K562 (cell line): ENCODE results near the gene CTNNB1. TPM values are rescaled to one million over a fixed set of nuclear protein-coding genes. Genes with fewer than 3 reads are reported as not detected.

Experiments used
- ATAC-seq: fragments of 200-7000 bp; cut with Tn5 transposase; 3 replicates; pipeline ENCODE4 v1.9.1; 2020; ENCODE audit warnings: moderate library complexity
- BruUV-seq: library from RNA; stranded (reverse); fragments of 400-500 nt; replicated peaks from 2 replicates; lab custom pipeline; 2021; lab: Mats Ljungman, UMichigan
- CTCF ChIA-PET: fragments of 300-600 bp; formaldehyde crosslinking; extraction: SDS; loops from one replicate; lab custom pipeline; 2021; ENCODE audit warnings: low intra/inter-chr PET ratio; lab: Yijun Ruan, JAX
- POLR2A ChIA-PET: fragments of 300-600, 350-650 bp; sonication (Branson Sonifier 250); formaldehyde crosslinking; extraction: SDS; loops from one replicate; lab custom pipeline; 2021; ENCODE audit warnings: antibody characterized with exemption, inconsistent platforms; lab: Yijun Ruan, JAX
- DNase-seq, 4 experiments: peaks; one replicate each; pipeline versions ENCODE4 v3.0.0 to v3.0.0-alpha.2; 2011 to 2018; ENCODE audit warnings: low spot score in 3 of 4, mixed read lengths in 3 of 4; ENCODE audit errors: extremely low read depth in 1 of 4
- FAIRE-seq: peaks from 2 replicates; lab custom pipeline; 2011; peaks lifted over from hg19 to GRCh38; lab: Jason Lieb, UNC
- H2AFZ ChIP-seq: 2 replicates; pipeline ENCODE4 v1.6.0; 2011; ENCODE audit warnings: low read depth, low read length, control low read depth, inconsistent platforms
- H3K27ac ChIP-seq: fragments of 200-600 bp; 3 replicates; pipeline ENCODE4 v1.8.0; 2011; ENCODE audit warnings: low read depth, mild to moderate bottlenecking, control low read depth, inconsistent platforms, low read length, moderate library complexity, mixed read lengths; ENCODE audit errors: extremely low read depth
- H3K27me3 ChIP-seq, 2 experiments: fragments of 300-600 bp in 1 of 2; 2 replicates in 1 of 2; 3 replicates in 1 of 2; pipeline versions ENCODE4 v1.6.0 to v1.8.0; 2011; ENCODE audit warnings: inconsistent platforms in 2 of 2, low read length in 2 of 2, mild to moderate bottlenecking in 1 of 2, mixed read lengths in 1 of 2, moderate library complexity in 1 of 2; ENCODE audit not compliant: control insufficient read depth in 2 of 2, insufficient read depth in 2 of 2
- H3K36me3 ChIP-seq: fragments of 300-600 bp; 3 replicates; pipeline ENCODE4 v1.8.0; 2011; ENCODE audit warnings: mild to moderate bottlenecking, low read length, inconsistent platforms; ENCODE audit not compliant: control insufficient read depth, insufficient read depth
- H3K4me1 ChIP-seq, 2 experiments: fragments of 200-600 bp in 1 of 2; replicated peaks in 1 of 2; 2 replicates in 1 of 2; 3 replicates in 1 of 2; pipeline versions ENCODE4 v1.5.1 to v1.8.0; 2011; ENCODE audit warnings: inconsistent platforms in 2 of 2, low read length in 2 of 2, mild to moderate bottlenecking in 1 of 2, mixed read lengths in 1 of 2, moderate library complexity in 1 of 2; ENCODE audit not compliant: control insufficient read depth in 2 of 2, insufficient read depth in 2 of 2
- H3K4me2 ChIP-seq: 2 replicates; pipeline ENCODE4 v1.6.1; 2011; ENCODE audit warnings: low read length, control low read depth, inconsistent platforms, mixed read lengths; ENCODE audit not compliant: insufficient read depth
- H3K4me3 ChIP-seq: fragments of 200-600 bp; sonication (generic), shearing (Covaris generic); 2 replicates; pipeline ENCODE4 v1.5.1; 2016; ENCODE audit warnings: control low read depth, inconsistent platforms
- H3K79me2 ChIP-seq: fragments of 200-600 bp; 3 replicates; pipeline ENCODE4 v1.8.0; 2011; ENCODE audit warnings: low read length, inconsistent platforms; ENCODE audit not compliant: control insufficient read depth, insufficient read depth
- H3K9ac ChIP-seq, 2 experiments: 2 replicates each; pipeline versions ENCODE4 v1.6.0 to v1.6.1; 2011; ENCODE audit warnings: low read depth in 2 of 2, low read length in 2 of 2, control low read depth in 1 of 2, inconsistent platforms in 1 of 2, mild to moderate bottlenecking in 1 of 2, mixed read lengths in 1 of 2; ENCODE audit not compliant: insufficient read depth in 1 of 2
- H3K9me1 ChIP-seq: one replicate; pipeline ENCODE4 v1.6.0; 2011; ENCODE audit warnings: inconsistent platforms, mild to moderate bottlenecking, low read length, moderate library complexity; ENCODE audit not compliant: control insufficient read depth, insufficient read depth
- H3K9me3 ChIP-seq: replicated peaks from 2 replicates; pipeline ENCODE4 v1.5.1; 2011; ENCODE audit warnings: low read depth, low read length, inconsistent platforms; ENCODE audit not compliant: control insufficient read depth, insufficient read depth
- H4K20me1 ChIP-seq: replicated peaks from 2 replicates; pipeline ENCODE4 v1.6.1; 2011; ENCODE audit warnings: low read length, inconsistent platforms, mixed read lengths; ENCODE audit not compliant: control insufficient read depth, insufficient read depth
- BACH1 ChIP-seq: fragments of 200-800 bp; sonication (Bioruptor generic); IDR thresholded peaks from 2 replicates; pipeline ENCODE4 v1.6.1; 2016; ENCODE audit warnings: missing genetic modification characterization, missing compliant biosample characterization
- BMI1 ChIP-seq: fragments of 150-350 bp; IDR thresholded peaks from 2 replicates; pipeline ENCODE4 v1.6.1; 2014; ENCODE audit warnings: low read length
- FOXA1 ChIP-seq: fragments of 450-650 bp; IDR thresholded peaks from 2 replicates; pipeline ENCODE4 v1.6.1; 2016; ENCODE audit warnings: mild to moderate bottlenecking, borderline replicate concordance
- NR1H2 ChIP-seq: sonication (generic); formaldehyde crosslinking; IDR thresholded peaks from 2 replicates; pipeline ENCODE4 v1.4.0; 2020; ENCODE audit warnings: mild to moderate bottlenecking, missing genetic modification reagents
- ZBTB7A ChIP-seq: IDR thresholded peaks from 2 replicates; pipeline ENCODE4 v1.6.1; 2011; ENCODE audit warnings: low read depth, mild to moderate bottlenecking, low read length, moderate library complexity, borderline replicate concordance; ENCODE audit not compliant: control insufficient read depth
- WGBS: fragments of 100-300 bp; shearing (Covaris generic); methylation state at CpG from one replicate; pipeline ENCODE4 v1.1.6; 2016; ENCODE audit warnings: low coverage, mixed read lengths; ENCODE audit not compliant: insufficient coverage; ENCODE audit errors: missing lambda C conversion rate; 5-methylcytosine and 5-hydroxymethylcytosine counted together
- in situ Hi-C: fragments of 300-500 bp; cut with MboI; formaldehyde crosslinking; loops from 4 replicates; pipeline ENCODE4 v1.15.0; 2018; ENCODE audit warnings: inconsistent platforms, mixed read lengths
- intact Hi-C: fragments of 100-400 bp; cut with micrococcal nuclease; formaldehyde crosslinking; loops from 2 replicates; pipeline ENCODE4 v1.14.2; 2022
- polyA plus RNA-seq, 8 experiments: library from polyadenylated mRNA; depleted of rRNA in 4 of 8; stranded (reverse) in 5 of 8; unstranded in 3 of 8; fragments of >200 nt; fragmentation: Nextera tagmentation in 2 of 8; fragmentation: Illumina TruSeq in 1 of 8; extraction: Ambion mirVana in 2 of 8; extraction: Trizol in 1 of 8; gene quantifications; 2 replicates each; pipeline versions ENCODE4 v1.2.1 to v1.2.3, GENCODE V29; 2011 to 2014; ENCODE audit warnings: inconsistent platforms in 1 of 8, missing spikeins in 1 of 8
- total RNA-seq, 7 experiments: library from RNA; depleted of rRNA in 6 of 7; stranded (reverse); fragments of >200 nt in 6 of 7; fragmentation: Illumina TruSeq in 2 of 7; extraction: Trizol in 2 of 7; gene quantifications; 2 replicates each; pipeline versions ENCODE4 v1.2.1 to v1.2.3, GENCODE V29; 2011 to 2021; ENCODE audit warnings: low replicate concordance in 1 of 7
- TF ChIP-seq, protein P1 (sequence below): fragments of 450-650 bp; IDR thresholded peaks from 2 replicates; pipeline ENCODE4 v1.6.1; 2018; ENCODE audit not compliant: partially characterized antibody

CTNNB1 gene
- total and polyA plus RNA-seq, 9 of the 15 experiments (the other 6 are each of a cell fraction or from before 2014, with no cell fraction given): 44.3 to 193 (median 154) TPM

- ChIA-PET CTCF (no interaction called here), POLR2A (interaction anchor here (0.7 to 3.8 kb wide), 13 partner anchors 8 to 1305 kb away, joined by 3 to 33 read pairs (median 4); no protein-coding TSS in a partner anchor)
- FAIRE-seq (no peak), ATAC-seq (no peak), DNase-seq (peak in 2 of 4 experiments; percentile 21 to 33)
- H3K9me1 ChIP-seq: no peaks in the 10 kb centered on the region
- H2AFZ ChIP-seq: peak overlapping the region; percentile 89
- in situ Hi-C loops: no loop called here
- H3K36me3 ChIP-seq: no peaks in the 10 kb centered on the region
- no TSS peak for BruUV-seq
- H3K9me3 ChIP-seq: no peaks in the 10 kb centered on the region
- peaks cover 30% of the 10 kb centered on the region for H4K20me1 ChIP-seq
- H3K79me2 ChIP-seq: peaks cover 41% of the 10 kb centered on the region
- H3K4me2 ChIP-seq: peak overlapping the region; percentile 89
- 20% methylated on average over 20 of the region's 20 CpGs for WGBS
- peak overlapping the region; percentile 90 for H3K4me3 ChIP-seq
- intact Hi-C loops: loop anchor here (5.0 kb wide), 1 partner anchor 81 kb away; no protein-coding TSS in a partner anchor
- H3K27ac ChIP-seq: no peak overlapping the region
- H3K27me3 ChIP-seq: peaks cover 5 to 30% of the 10 kb centered on the region in 2 experiments; a peak in 4 of 5 replicates
- TF ChIP-seq BACH1 (no peak), ZBTB7A (peak; percentile 27; the same call in 1 of the 2 replicates), FOXA1 (no peak), BMI1 (0 out of 2 replicates have a peak, but pooled peaks have one; percentile 53), NR1H2 (0 out of 2 replicates have a peak, but pooled peaks have one; percentile 22)
- TF ChIP-seq, protein P1, sequence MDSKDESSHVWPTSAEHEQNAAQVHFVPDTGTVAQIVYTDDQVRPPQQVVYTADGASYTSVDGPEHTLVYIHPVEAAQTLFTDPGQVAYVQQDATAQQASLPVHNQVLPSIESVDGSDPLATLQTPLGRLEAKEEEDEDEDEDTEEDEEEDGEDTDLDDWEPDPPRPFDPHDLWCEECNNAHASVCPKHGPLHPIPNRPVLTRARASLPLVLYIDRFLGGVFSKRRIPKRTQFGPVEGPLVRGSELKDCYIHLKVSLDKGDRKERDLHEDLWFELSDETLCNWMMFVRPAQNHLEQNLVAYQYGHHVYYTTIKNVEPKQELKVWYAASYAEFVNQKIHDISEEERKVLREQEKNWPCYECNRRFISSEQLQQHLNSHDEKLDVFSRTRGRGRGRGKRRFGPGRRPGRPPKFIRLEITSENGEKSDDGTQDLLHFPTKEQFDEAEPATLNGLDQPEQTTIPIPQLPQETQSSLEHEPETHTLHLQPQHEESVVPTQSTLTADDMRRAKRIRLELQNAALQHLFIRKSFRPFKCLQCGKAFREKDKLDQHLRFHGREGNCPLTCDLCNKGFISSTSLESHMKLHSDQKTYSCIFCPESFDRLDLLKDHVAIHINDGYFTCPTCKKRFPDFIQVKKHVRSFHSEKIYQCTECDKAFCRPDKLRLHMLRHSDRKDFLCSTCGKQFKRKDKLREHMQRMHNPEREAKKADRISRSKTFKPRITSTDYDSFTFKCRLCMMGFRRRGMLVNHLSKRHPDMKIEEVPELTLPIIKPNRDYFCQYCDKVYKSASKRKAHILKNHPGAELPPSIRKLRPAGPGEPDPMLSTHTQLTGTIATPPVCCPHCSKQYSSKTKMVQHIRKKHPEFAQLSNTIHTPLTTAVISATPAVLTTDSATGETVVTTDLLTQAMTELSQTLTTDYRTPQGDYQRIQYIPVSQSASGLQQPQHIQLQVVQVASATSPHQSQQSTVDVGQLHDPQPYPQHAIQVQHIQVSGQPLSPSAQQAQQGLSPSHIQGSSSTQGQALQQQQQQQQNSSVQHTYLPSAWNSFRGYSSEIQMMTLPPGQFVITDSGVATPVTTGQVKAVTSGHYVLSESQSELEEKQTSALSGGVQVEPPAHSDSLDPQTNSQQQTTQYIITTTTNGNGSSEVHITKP: peak; percentile 18
- H3K4me1 ChIP-seq: peaks cover 9 to 16% of the 10 kb centered on the region in 2 experiments; a peak in 4 of 5 replicates
- H3K9ac ChIP-seq: peak overlapping the region; percentile 92 to 98
Observed at GRCh38 chr3:41198526-41198925, 779 bp upstream of the CTNNB1 start.
